GM12878 (cell line): ENCODE data around the gene SMCO4. TPM values are rescaled to one million over a fixed set of nuclear protein-coding genes. Genes with fewer than 3 reads are reported as not detected.

Experiments
- ATAC-seq: fragments of 200-7000 bp; cut with Tn5 transposase; 3 replicates; pipeline ENCODE4 v1.9.1; 2020; ENCODE audit warnings: mild to moderate bottlenecking, moderate library complexity
- BruUV-seq: library from RNA; stranded (reverse); fragments of 400-500 nt; replicated peaks from 2 replicates; lab custom pipeline; 2021; lab: Mats Ljungman, UMichigan
- CTCF ChIA-PET: fragments of 300-600 bp; sonication (Branson Sonifier 250); formaldehyde crosslinking; extraction: SDS; loops from one replicate; lab custom pipeline; 2021; ENCODE audit warnings: inconsistent platforms; lab: Yijun Ruan, JAX
- POLR2A ChIA-PET: fragments of 350-600 bp; formaldehyde crosslinking; extraction: SDS; loops from one replicate; lab custom pipeline; 2021; ENCODE audit warnings: inconsistent platforms; lab: Charles Lee
- RAD21 ChIA-PET: fragments of 300-600 bp; sonication (Branson Sonifier 250); formaldehyde crosslinking; loops from one replicate; lab custom pipeline; 2023; ENCODE audit warnings: antibody characterized with exemption; ENCODE audit not compliant: unreplicated experiment; lab: Charles Lee
- SMC1A ChIA-PET: fragments of 300-600 bp; sonication (Branson Sonifier 250); formaldehyde crosslinking; loops from one replicate; lab custom pipeline; 2023; ENCODE audit not compliant: unreplicated experiment, uncharacterized antibody; lab: Charles Lee
- DNase-seq: peaks from one replicate; pipeline ENCODE4 v3.0.0-alpha.2; 2011; ENCODE audit warnings: low read depth, low spot score
- FAIRE-seq: peaks from 3 replicates; lab custom pipeline; 2011; peaks lifted over from hg19 to GRCh38; lab: Jason Lieb, UNC
- H2AFZ ChIP-seq: 2 replicates; pipeline ENCODE4 v1.6.0; 2011; ENCODE audit warnings: low read depth, low read length, control low read depth; ENCODE audit not compliant: control insufficient read depth
- H3K27ac ChIP-seq: 2 replicates; pipeline ENCODE4 v1.5.1; 2011; ENCODE audit warnings: control low read depth; ENCODE audit not compliant: control insufficient read depth, insufficient read depth
- H3K27me3 ChIP-seq, 2 experiments: replicated peaks in 1 of 2; 2 replicates each; pipeline versions ENCODE4 v1.6.0 to v1.6.1; 2011; ENCODE audit warnings: low read length in 1 of 2; ENCODE audit not compliant: control insufficient read depth in 2 of 2, insufficient read depth in 2 of 2
- H3K36me3 ChIP-seq, 2 experiments: 2 replicates each; pipeline ENCODE4 v1.5.1; 2011; ENCODE audit warnings: low read length in 1 of 2; ENCODE audit not compliant: control insufficient read depth in 2 of 2, insufficient read depth in 2 of 2
- H3K4me1 ChIP-seq: 2 replicates; pipeline ENCODE4 v1.6.1; 2011; ENCODE audit warnings: mild to moderate bottlenecking, low read length, moderate library complexity, mixed read lengths; ENCODE audit not compliant: control insufficient read depth, insufficient read depth
- H3K4me2 ChIP-seq: 2 replicates; pipeline ENCODE4 v1.6.0; 2011; ENCODE audit warnings: control low read depth; ENCODE audit not compliant: control insufficient read depth, insufficient read depth
- H3K4me3 ChIP-seq: fragments of 200-600 bp; sonication (generic); 2 replicates; pipeline ENCODE4 v1.5.1; 2016
- H3K79me2 ChIP-seq: 2 replicates; pipeline ENCODE4 v1.6.0; 2011; ENCODE audit warnings: low read length; ENCODE audit not compliant: control insufficient read depth, insufficient read depth
- H3K9ac ChIP-seq: 2 replicates; pipeline ENCODE4 v1.8.0; 2011; ENCODE audit warnings: low read length, control low read depth, mixed read lengths; ENCODE audit not compliant: control insufficient read depth, insufficient read depth
- H3K9me3 ChIP-seq: replicated peaks from 3 replicates; pipeline ENCODE4 v1.5.1; 2011; ENCODE audit warnings: mild to moderate bottlenecking, low read length; ENCODE audit not compliant: control insufficient read depth, insufficient read depth
- H4K20me1 ChIP-seq: 2 replicates; pipeline ENCODE4 v1.6.0; 2011; ENCODE audit not compliant: control insufficient read depth, insufficient read depth
- BRCA1 ChIP-seq: IDR thresholded peaks from 2 replicates; pipeline ENCODE4 v1.6.1; 2011; ENCODE audit warnings: low read depth, low read length, improper control_type of control experiment
- CEBPB ChIP-seq, 2 experiments: fragments of 150-350 bp in 1 of 2; IDR thresholded peaks; 2 replicates each; pipeline ENCODE4 v1.6.1; 2012 to 2014; ENCODE audit warnings: low read depth in 2 of 2, low read length in 2 of 2, borderline replicate concordance in 1 of 2, inconsistent platforms in 1 of 2
- CHD1 ChIP-seq: IDR thresholded peaks from 2 replicates; pipeline ENCODE4 v1.6.1; 2012; ENCODE audit warnings: low read depth, low read length, improper control_type of control experiment
- E2F8 ChIP-seq: fragments of 450-650 bp; IDR thresholded peaks from 2 replicates; pipeline ENCODE4 v1.6.1; 2018; ENCODE audit warnings: mild to moderate bottlenecking, low read depth, moderate library complexity; ENCODE audit not compliant: partially characterized antibody
- EED ChIP-seq: sonication (generic); IDR thresholded peaks from 2 replicates; pipeline ENCODE4 v1.6.1; 2016; ENCODE audit warnings: antibody characterized with exemption, low read depth
- KLF5 ChIP-seq: fragments of 450-650 bp; IDR thresholded peaks from 2 replicates; pipeline ENCODE4 v1.6.1; 2014; ENCODE audit warnings: mild to moderate bottlenecking; ENCODE audit not compliant: partially characterized antibody
- LARP7 ChIP-seq: fragments of 450-650 bp; IDR thresholded peaks from 2 replicates; pipeline ENCODE4 v1.6.1; 2017; ENCODE audit warnings: mild to moderate bottlenecking
- MTA3 ChIP-seq: IDR thresholded peaks from 2 replicates; pipeline ENCODE4 v1.6.1; 2012; ENCODE audit warnings: low read length, inconsistent platforms, borderline replicate concordance
- NBN ChIP-seq: fragments of 450-650 bp; IDR thresholded peaks from 2 replicates; pipeline ENCODE4 v1.6.1; 2016
- RFX5 ChIP-seq: IDR thresholded peaks from 2 replicates; pipeline ENCODE4 v1.6.1; 2011; ENCODE audit warnings: low read depth, low read length, improper control_type of control experiment
- ZZZ3 ChIP-seq: IDR thresholded peaks from 2 replicates; pipeline ENCODE4 v1.6.1; 2011; ENCODE audit warnings: low read depth; ENCODE audit not compliant: control insufficient read depth, insufficient read length
- WGBS: methylation state at CpG from one replicate; pipeline ENCODE4 v1.1.6; 2016; ENCODE audit warnings: low lambda C conversion rate; ENCODE audit not compliant: insufficient replicate concordance, insufficient coverage; ENCODE audit errors: missing lambda C conversion rate; 5-methylcytosine and 5-hydroxymethylcytosine counted together
- in situ Hi-C: fragments of 300-500 bp; cut with MboI; formaldehyde crosslinking; loops from 9 replicates; pipeline ENCODE4 v1.14.3; 2018; ENCODE audit warnings: mixed read lengths
- intact Hi-C: fragments of 100-400 bp; cut with micrococcal nuclease; formaldehyde crosslinking; loops from one replicate; pipeline ENCODE4 v1.14.2; 2022; ENCODE audit not compliant: unreplicated experiment
- polyA plus RNA-seq, 11 experiments: library from polyadenylated mRNA; depleted of rRNA in 4 of 11; unstranded in 6 of 11; stranded (reverse) in 5 of 11; fragments of >200 nt; fragmentation: Nextera tagmentation in 4 of 11; fragmentation: Illumina TruSeq in 1 of 11; extraction: Ambion mirVana in 4 of 11; extraction: Trizol in 1 of 11; gene quantifications; 1 replicate in 1 of 11; 2 replicates in 10 of 11; pipeline versions ENCODE4 v1.2.1 to v1.2.3, GENCODE V29; 2011 to 2016; ENCODE audit warnings: inconsistent platforms in 2 of 11, missing spikeins in 2 of 11, low read depth in 1 of 11
- total RNA-seq, 4 experiments: library from RNA; depleted of rRNA in 3 of 4; stranded (reverse); fragments of >200 nt in 3 of 4; fragmentation: Illumina TruSeq in 1 of 4; extraction: Trizol in 1 of 4; gene quantifications; 2 replicates each; pipeline versions ENCODE4 v1.2.1 to v1.2.3, GENCODE V29; 2013 to 2021
- TF ChIP-seq, protein P1 (sequence below): IDR thresholded peaks from 2 replicates; pipeline ENCODE4 v1.6.1; 2011; ENCODE audit warnings: low read depth, mild to moderate bottlenecking, low read length, moderate library complexity, borderline replicate concordance; ENCODE audit errors: extremely low read depth

The SMCO4 gene
- total and polyA plus RNA-seq, 10 of the 15 experiments (the other 5 are each of a cell fraction or from before 2014, with no cell fraction given), result 3.6 to 59.9 (median 27.9) TPM

- no peaks in the 10 kb centered on the region for H3K27me3 ChIP-seq
- TF ChIP-seq, protein P1, sequence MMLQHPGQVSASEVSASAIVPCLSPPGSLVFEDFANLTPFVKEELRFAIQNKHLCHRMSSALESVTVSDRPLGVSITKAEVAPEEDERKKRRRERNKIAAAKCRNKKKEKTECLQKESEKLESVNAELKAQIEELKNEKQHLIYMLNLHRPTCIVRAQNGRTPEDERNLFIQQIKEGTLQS, result no peak
- no peak for TF ChIP-seq NBN
- no peak for TF ChIP-seq KLF5
- H3K9ac ChIP-seq, result no peak overlapping the region
- H3K27ac ChIP-seq, result no peak overlapping the region
- in situ Hi-C loops (no loop called here), intact Hi-C loops (no loop called here)
- SMC1A ChIA-PET, result no interaction called here
- no peak overlapping the region for H2AFZ ChIP-seq
- no peaks in the 10 kb centered on the region for H3K4me1 ChIP-seq
- no peaks in the 10 kb centered on the region for H3K9me3 ChIP-seq
- no peak for DNase-seq
- H3K4me3 ChIP-seq, result no peak overlapping the region
- no peak for FAIRE-seq
- no peak overlapping the region for H3K4me2 ChIP-seq
- POLR2A ChIA-PET, result no interaction called here
- CTCF ChIA-PET, result no interaction called here
- H4K20me1 ChIP-seq, result no peaks in the 10 kb centered on the region
- ATAC-seq, result no peak
- H3K79me2 ChIP-seq, result no peaks in the 10 kb centered on the region
- WGBS, result 38% methylated on average over 3 of the region's 3 CpGs
- no TSS peak for BruUV-seq
- RAD21 ChIA-PET, result no interaction called here
- no peaks in the 10 kb centered on the region for H3K36me3 ChIP-seq
Observed at GRCh38 chr11:93572621-93573020, 29.4 kb upstream of the SMCO4 start.

DNA sequence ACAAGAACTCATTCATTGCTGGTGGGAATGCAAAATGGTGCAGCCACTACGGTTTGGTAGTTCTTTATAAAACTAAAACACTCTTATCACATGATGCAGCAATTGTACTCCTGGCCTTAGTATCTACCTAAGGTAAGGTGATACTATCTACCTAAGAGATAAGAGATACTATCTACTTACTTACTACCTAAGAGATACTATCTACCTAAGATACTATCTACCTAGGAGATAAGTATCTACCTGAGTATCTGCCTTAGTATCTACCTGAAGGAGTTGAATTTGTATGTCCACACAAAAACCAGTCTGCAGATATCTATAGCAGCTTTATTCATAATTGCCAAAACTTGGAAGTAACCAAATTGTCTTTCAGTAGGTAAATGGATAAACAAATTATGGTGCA lies 29.0 kb upstream of the SMCO4 start:
- H3K27ac ChIP-seq, result no peak overlapping the region
- H3K9ac ChIP-seq, result no peak overlapping the region
- no peak overlapping the region for H2AFZ ChIP-seq
- intact Hi-C loops (no loop called here), in situ Hi-C loops (no loop called here)
- CTCF ChIA-PET, result no interaction called here
- 0% methylated on average over 1 of the region's 1 CpG for WGBS
- DNase-seq, result no peak
- no TSS peak for BruUV-seq
- H3K36me3 ChIP-seq, result no peaks in the 10 kb centered on the region
- no peak overlapping the region for H3K4me3 ChIP-seq
- H3K79me2 ChIP-seq, result no peaks in the 10 kb centered on the region
- H3K9me3 ChIP-seq, result no peaks in the 10 kb centered on the region
- H4K20me1 ChIP-seq, result no peaks in the 10 kb centered on the region
- SMC1A ChIA-PET, result no interaction called here
- no peak for ATAC-seq
- H3K4me1 ChIP-seq, result no peaks in the 10 kb centered on the region
- no peaks in the 10 kb centered on the region for H3K27me3 ChIP-seq
- no peak overlapping the region for H3K4me2 ChIP-seq
- RAD21 ChIA-PET, result no interaction called here
- FAIRE-seq, result no peak
- POLR2A ChIA-PET, result no interaction called here
- TF ChIP-seq ZZZ3 (no peak), E2F8 (no peak), MTA3 (no peak), EED (no peak), LARP7 (no peak), NBN (no peak), CEBPB (IDR thresholded peaks at IDR 0.05; ENCODE audit: borderline replicate concordance in 1 of 2, low read depth in 2 of 2, low read length in 2 of 2) (no peak), BRCA1 (no peak), CHD1 (no peak), RFX5 (no peak)
